GM12872 (cell line): ENCODE results near the gene BCL11A.

Experiments used
- TF ChIP-seq, protein P1 (sequence below): IDR thresholded peaks from 3 replicates; pipeline ENCODE4 v1.5.1; 2011; ENCODE audit warnings: low read depth, mild to moderate bottlenecking, low read length, moderate library complexity; ENCODE audit not compliant: insufficient read depth

The BCL11A gene

DNA sequence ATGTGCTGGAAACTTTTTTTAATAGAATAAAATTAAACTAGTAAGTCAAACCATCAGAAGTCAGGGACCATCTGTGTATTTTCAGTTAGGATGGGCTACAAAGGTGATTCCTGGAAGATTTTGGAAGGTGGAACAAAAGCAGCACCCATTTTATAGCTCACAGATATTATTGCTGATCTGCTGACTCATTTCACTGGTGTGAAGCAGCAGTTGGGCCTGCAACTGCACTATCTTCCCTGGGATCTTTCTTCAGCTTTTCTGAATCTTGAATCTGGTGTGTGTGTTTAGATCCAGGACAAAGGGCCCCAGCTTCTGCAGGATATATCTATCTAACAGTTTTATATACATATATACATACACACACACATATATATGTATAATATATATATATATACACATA is 35.6 kb upstream of the BCL11A start:
- TF ChIP-seq, protein P1, sequence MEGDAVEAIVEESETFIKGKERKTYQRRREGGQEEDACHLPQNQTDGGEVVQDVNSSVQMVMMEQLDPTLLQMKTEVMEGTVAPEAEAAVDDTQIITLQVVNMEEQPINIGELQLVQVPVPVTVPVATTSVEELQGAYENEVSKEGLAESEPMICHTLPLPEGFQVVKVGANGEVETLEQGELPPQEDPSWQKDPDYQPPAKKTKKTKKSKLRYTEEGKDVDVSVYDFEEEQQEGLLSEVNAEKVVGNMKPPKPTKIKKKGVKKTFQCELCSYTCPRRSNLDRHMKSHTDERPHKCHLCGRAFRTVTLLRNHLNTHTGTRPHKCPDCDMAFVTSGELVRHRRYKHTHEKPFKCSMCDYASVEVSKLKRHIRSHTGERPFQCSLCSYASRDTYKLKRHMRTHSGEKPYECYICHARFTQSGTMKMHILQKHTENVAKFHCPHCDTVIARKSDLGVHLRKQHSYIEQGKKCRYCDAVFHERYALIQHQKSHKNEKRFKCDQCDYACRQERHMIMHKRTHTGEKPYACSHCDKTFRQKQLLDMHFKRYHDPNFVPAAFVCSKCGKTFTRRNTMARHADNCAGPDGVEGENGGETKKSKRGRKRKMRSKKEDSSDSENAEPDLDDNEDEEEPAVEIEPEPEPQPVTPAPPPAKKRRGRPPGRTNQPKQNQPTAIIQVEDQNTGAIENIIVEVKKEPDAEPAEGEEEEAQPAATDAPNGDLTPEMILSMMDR: no peak

DNA sequence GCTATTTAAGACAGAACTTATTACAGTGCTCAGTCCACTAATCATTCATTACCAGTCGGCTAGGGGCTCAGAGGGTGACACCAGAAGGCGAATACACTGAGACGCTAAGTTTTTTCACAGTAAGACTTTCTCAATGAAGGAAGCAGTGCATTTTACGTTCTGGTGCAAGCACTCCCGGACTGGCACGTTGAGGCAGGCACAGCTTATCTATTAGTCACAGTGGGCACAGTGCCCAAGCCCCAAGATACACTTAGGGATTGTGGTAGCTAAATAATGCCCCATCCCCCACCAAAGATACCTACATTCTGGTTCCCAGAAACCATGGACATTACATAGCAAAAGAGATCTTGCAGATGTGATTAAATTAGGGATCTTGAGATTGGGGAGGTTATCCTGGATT is 32.6 kb upstream of the BCL11A start:
- TF ChIP-seq, protein P1: no peak

DNA sequence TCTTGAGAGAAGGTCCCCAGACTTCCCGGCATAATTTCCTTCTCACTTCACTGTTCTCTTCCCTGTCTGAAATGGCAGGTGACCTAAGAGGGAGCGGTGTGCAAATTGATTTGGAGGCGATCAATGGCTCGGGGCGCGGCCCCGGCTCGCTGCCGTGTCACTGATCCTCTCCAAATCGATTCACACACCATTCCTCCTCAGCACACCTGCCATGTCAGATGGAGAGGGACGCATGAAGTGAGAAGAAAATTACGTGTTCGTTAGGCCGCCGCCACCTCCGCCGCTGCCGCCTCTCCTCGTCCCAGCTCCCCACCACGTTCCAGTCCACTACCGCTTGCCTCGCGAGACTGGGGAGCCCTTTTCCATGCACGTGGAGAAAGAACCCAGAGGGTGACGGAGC is 31.8 kb upstream of the BCL11A start:
- TF ChIP-seq, protein P1: no peak

DNA sequence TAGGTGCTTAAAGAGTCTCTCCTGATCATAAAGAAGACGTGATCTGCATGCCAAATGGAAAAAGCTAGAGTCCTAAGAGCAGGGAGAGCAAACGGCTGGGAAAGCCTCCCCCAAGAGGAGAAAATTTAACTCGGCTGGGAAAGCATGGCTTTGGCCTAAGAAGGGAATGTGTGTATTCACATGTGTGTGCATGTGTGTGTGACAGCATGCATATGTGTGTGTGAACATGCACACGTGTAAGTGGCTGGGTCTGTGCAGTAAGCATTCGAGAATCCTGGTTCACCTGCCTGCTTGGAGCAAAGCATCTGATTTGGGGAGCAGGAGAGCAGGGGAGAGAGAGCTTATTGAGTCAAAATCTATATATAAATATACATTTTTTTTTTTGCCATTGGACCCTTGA is 30.1 kb upstream of the BCL11A start:
- TF ChIP-seq, protein P1: no peak

DNA sequence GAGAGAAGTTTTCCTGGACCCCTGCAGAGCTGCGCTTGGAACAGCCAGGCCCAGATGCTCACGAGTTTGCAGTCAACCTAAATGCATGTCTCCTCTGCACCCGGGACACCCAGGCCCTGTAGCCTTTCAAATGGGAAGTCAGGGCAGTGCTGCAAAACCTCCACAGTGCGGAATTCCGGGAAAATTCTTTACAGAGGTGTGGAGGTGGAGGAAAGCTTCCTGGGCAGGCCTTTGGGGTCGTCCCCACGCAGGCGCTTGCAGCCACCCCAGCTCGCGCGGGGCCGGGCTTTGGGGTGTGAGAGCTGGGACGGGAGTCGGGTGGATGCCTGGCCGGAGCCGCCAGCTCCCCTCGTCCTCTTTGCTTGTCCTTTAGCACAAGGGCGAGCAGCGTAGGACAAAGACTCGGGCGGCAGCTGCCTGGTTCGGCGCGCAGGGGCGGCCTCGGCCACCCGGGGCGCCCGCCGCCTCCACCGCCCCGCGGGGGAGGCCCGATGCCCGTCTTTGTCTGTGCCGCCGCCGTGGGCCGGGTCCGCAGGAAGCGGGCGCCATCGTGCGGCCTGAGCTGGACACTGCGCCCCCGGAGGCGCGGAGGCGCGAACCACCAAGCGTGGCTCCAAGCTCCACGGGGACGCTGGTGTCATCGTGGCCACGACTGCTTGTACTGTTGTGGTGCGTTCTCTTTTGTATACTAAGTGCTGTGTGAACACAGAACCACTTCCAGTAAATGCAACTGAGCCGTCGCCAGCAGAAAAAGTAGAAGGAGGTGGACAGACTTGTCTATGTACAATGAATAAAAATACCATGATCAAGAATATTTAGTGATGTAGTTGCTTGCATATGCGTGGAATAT is 28.2 kb upstream of the BCL11A start:
- TF ChIP-seq, protein P1: peak; percentile 92

DNA sequence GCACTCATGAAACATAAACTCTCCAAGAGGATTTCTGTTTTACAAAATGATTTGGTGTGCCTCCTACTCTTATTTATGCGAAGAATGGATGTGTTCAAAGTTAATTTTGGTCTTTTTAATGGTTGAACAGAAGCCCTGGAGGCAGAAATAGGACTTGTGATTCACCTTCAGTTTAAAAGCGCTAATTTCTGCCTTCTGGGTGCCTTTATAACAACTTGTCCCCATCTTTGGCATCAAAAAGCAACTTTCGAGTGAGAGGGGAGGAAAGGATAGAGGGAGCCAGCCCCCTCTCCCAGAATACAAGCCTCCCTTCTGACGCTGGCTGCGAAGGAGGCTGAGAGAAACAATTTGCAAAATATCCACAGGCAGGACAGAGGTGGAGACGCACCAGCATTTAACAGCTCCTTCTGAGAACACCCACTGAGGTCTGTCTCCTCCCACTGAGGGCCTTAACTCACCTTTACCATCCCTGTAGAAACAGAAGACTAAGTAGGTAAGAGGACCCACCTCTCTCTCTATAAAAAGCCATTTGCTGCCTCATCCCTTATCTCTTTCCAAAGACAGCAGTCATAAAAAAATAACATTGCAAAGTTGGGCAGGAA is 24.3 kb upstream of the BCL11A start:
- TF ChIP-seq, protein P1: no peak

DNA sequence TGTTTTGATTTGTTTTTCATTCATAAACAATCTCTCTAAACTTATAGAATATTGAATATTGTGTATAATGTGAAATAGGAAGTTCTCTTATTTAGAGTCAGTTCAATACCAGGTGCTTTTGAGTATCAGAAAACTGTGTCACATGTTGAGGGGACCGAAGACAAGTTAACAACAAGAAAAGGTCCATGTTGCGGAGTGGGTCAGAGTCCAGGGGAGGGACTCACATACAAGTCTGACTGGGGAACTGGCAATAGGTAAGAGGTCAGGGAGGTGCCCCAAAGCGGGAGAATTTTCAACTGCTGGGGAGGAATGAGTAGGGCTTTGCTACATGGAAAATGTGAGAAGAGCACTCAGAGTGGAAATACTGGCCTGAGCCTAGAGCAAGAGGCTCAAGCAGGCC is 19.8 kb upstream of the BCL11A start:
- TF ChIP-seq, protein P1: no peak
